ENCODE results near the gene IPPK.

GRCh38 chr9:92666236-92666635, 3.7 kb downstream of the IPPK start:
- TF ChIP-seq CTCF (IDR thresholded peaks at IDR 0.05; ENCODE audit: borderline replicate concordance, extremely low read depth, low read length, poor library complexity, severe bottlenecking) (no peak), EZH2 (IDR thresholded peaks at IDR 0.05; ENCODE audit: borderline replicate concordance, low read depth, low read length, severe bottlenecking) (no peak)
